Ovary (tissue), 9 donors: ENCODE results near the gene BMPR2. TPM values are rescaled to one million over a fixed set of nuclear protein-coding genes. Genes with fewer than 3 reads are reported as not detected.
"Not testable (repeated sequence)": the region's sequence is repeated elsewhere in the genome, so short reads cannot be mapped to it uniquely, and the experiment has no call there.

Experiments used
- DNase-seq, 5 donors: peaks; one replicate each; pipeline ENCODE4 v3.0.0-alpha.2; 2019 to 2020
- H3K27ac ChIP-seq, 2 donors: fragments of 200-600 bp; one replicate each; pipeline versions ENCODE4 v1.5.1 to v1.8.0; 2019 to 2022
- H3K27me3 ChIP-seq: fragments of 200-600 bp; one replicate; pipeline ENCODE4 v1.8.0; 2022
- H3K36me3 ChIP-seq: fragments of 200-600 bp; sonication (generic); one replicate; pipeline ENCODE4 v1.5.1; 2019
- H3K4me1 ChIP-seq: one replicate; pipeline ENCODE4 v1.8.1; 2013; ENCODE audit warnings: mild to moderate bottlenecking, moderate library complexity; ENCODE audit not compliant: insufficient read depth
- H3K4me3 ChIP-seq: fragments of 200-600 bp; sonication (generic); one replicate; pipeline ENCODE4 v1.5.1; 2017
- H3K9me3 ChIP-seq, 2 donors: fragments of 200-600 bp in 1 of 2; sonication (generic) in 1 of 2; one replicate each; pipeline versions ENCODE4 v1.5.1 to v1.8.1; 2013 to 2019; ENCODE audit warnings: mild to moderate bottlenecking in 1 of 2, moderate library complexity in 1 of 2
- CTCF ChIP-seq, 3 donors: fragments of 450-650 bp in 2 of 3; fragments of 200-600 bp in 1 of 3; IDR thresholded peaks; one replicate each; pipeline versions ENCODE4 v1.5.1 to v1.8.0; 2016 to 2022; ENCODE audit warnings: antibody characterized with exemption in 3 of 3, mild to moderate bottlenecking in 1 of 3
- EP300 ChIP-seq: sonication (generic); formaldehyde crosslinking; IDR thresholded peaks from one replicate; pipeline ENCODE4 v1.6.1; 2017; ENCODE audit warnings: antibody characterized with exemption
- POLR2A ChIP-seq: fragments of 450-650 bp; IDR thresholded peaks from one replicate; pipeline ENCODE4 v1.6.1; 2017; ENCODE audit warnings: antibody characterized with exemption, mild to moderate bottlenecking, moderate library complexity
- WGBS, 3 donors: extraction: QIAGEN DNeasy Blood & Tissue Kit in 1 of 3; methylation state at CpG; one replicate each; pipeline versions ENCODE4 v1.1.5 to v1.1.7; 2013 to 2017; 5-methylcytosine and 5-hydroxymethylcytosine counted together
- intact Hi-C, 4 donors: fragments of 100-400 bp; cut with DNase I; formaldehyde crosslinking; loops; one replicate each; pipeline versions ENCODE4 v1.11.0 to v1.15.1; 2022 to 2023
- polyA plus RNA-seq, 2 donors: library from polyadenylated mRNA; stranded (reverse); fragments of 200-250 nt in 1 of 2; fragments of 350-450 nt in 1 of 2; fragmentation: Illumina TruSeq in 1 of 2; extraction: RNeasy Lipid Tissue Mini Kit (QIAGEN cat#74804) in 1 of 2; gene quantifications; one replicate each; pipeline ENCODE4 v1.2.3, GENCODE V29; 2013 to 2014
- total RNA-seq, 7 donors: library from RNA; depleted of rRNA in 2 of 7; stranded (reverse); fragments of >200 nt in 2 of 7; fragmentation: NEBNext Ultra II Directional in 3 of 7; extraction: Animal tissue kit (Norgen Biotek cat#: 25700) in 3 of 7; gene quantifications; one replicate each; pipeline versions ENCODE4 v1.1.0 to v1.2.4, GENCODE V29; 2016 to 2023
- donor health status: DM: no; HTN: no; CAD: no; lungs with moderate emphysema.
- donor health status: DM: no; HTN: no; CAD: no.
- donor health status: Bipolar disorder and iron deficiency.
- donor health status: DM: yes; HTN: yes; CAD: no.
- donor health status: DM: no; HTN: no; CAD: no.
- donor health status: DM: yes; HTN: yes; CAD: no.

The BMPR2 gene
- total and polyA plus RNA-seq, 9 donors = 14.5 to 55.5 (median 45.1) TPM

GRCh38 chr2:202521470-202521869 is 145.3 kb downstream of the BMPR2 start:
- Histone ChIP-seq H3K4me1 (no peaks in the 10 kb centered on the region), H3K36me3 (no peaks in the 10 kb centered on the region), H3K27ac (no peak overlapping the region), H3K9me3 (no peaks in the 10 kb centered on the region), H3K27me3 (no peaks in the 10 kb centered on the region), H3K4me3 (no peak overlapping the region)
- TF ChIP-seq POLR2A = no peak
- no peak for TF ChIP-seq EP300
- TF ChIP-seq CTCF (IDR thresholded peaks at IDR 0.05) = no peak
- intact Hi-C loops = no loop called here
- no peak for DNase-seq

GRCh38 chr2:202529389-202529788 is 153.3 kb downstream of the BMPR2 start:
- Histone ChIP-seq H3K27me3 (no peaks in the 10 kb centered on the region), H3K36me3 (no peaks in the 10 kb centered on the region), H3K9me3 (no peaks in the 10 kb centered on the region), H3K4me3 (no peak overlapping the region), H3K27ac (no peak overlapping the region), H3K4me1 (no peaks in the 10 kb centered on the region)
- WGBS, 3 donors = 36 to 46% (median 40%) methylated on average over 1 of the region's 1 CpG
- TF ChIP-seq CTCF (IDR thresholded peaks at IDR 0.05) = no peak
- DNase-seq = no peak
- intact Hi-C loops = no loop called here

- TF ChIP-seq POLR2A (no peak), CTCF (IDR thresholded peaks at IDR 0.05) (no peak), EP300 (no peak)
- 70 to 83% (median 77%) methylated on average over 1 of the region's 1 CpG for WGBS, 3 donors
- H3K36me3 ChIP-seq = no peaks in the 10 kb centered on the region
Observed at GRCh38 chr2:202530038-202530437, 153.9 kb downstream of the BMPR2 start.

GRCh38 chr2:202535290-202535689 is 159.2 kb downstream of the BMPR2 start:
- H3K4me1 ChIP-seq, DNase-seq, intact Hi-C loops, H3K27ac ChIP-seq, H3K9me3 ChIP-seq, H3K27me3 ChIP-seq, H3K4me3 ChIP-seq, H3K36me3 ChIP-seq: not testable (repeated sequence)
- 90 to 100% (median 96%) methylated on average over 4 to 19 of the region's 30 CpGs for WGBS, 3 donors

More at GRCh38 chr2:202530038-202530437, 153.9 kb downstream of the BMPR2 start:
- no peak for DNase-seq
- H3K27ac ChIP-seq = no peak overlapping the region
- no peak overlapping the region for H3K4me3 ChIP-seq
- H3K27me3 ChIP-seq = no peaks in the 10 kb centered on the region
- no peaks in the 10 kb centered on the region for H3K4me1 ChIP-seq
- intact Hi-C loops = no loop called here
- no peaks in the 10 kb centered on the region for H3K9me3 ChIP-seq

GRCh38 chr2:202541137-202541536 is 165.0 kb downstream of the BMPR2 start:
- intact Hi-C loops = no loop called here
- DNase-seq = no peak
- 36 to 55% (median 49%) methylated on average over 3 of the region's 3 CpGs for WGBS, 3 donors

More at GRCh38 chr2:202541137-202541536, 165.0 kb downstream of the BMPR2 start:
- no peaks in the 10 kb centered on the region for H3K9me3 ChIP-seq
- no peak overlapping the region for H3K4me3 ChIP-seq
- peaks cover 2% of the 10 kb centered on the region for H3K4me1 ChIP-seq
- H3K27ac ChIP-seq = no peak overlapping the region
- no peaks in the 10 kb centered on the region for H3K27me3 ChIP-seq
- TF ChIP-seq CTCF (IDR thresholded peaks at IDR 0.05) (no peak), EP300 (no peak), POLR2A (no peak)
- H3K36me3 ChIP-seq = no peaks in the 10 kb centered on the region
